ACHN (cell line): ENCODE results near the gene NEXN.

ENCODE experiments used
- DNase-seq: peaks from one replicate; pipeline ENCODE4 v3.0.0-alpha.2; 2015
- in situ Hi-C: cut with HindIII; loops from 2 replicates; pipeline ENCODE4 v1.10.0; 2017; ENCODE audit warnings: low sequenced_read_pairs, low pct_ligation_motif_present, low pct_unique_long_range_greater_than_20kb

Gene NEXN

GRCh38 chr1:77984629-77985028 lies 96.2 kb downstream of the NEXN start:
- DNase-seq: no peak
- in situ Hi-C loops: no loop called here

GRCh38 chr1:77986810-77987209 lies 98.4 kb downstream of the NEXN start:
- in situ Hi-C loops: no loop called here
- no peak for DNase-seq

GRCh38 chr1:77987919-77988318 lies 99.5 kb downstream of the NEXN start:
- no peak for DNase-seq
- in situ Hi-C loops: no loop called here

GRCh38 chr1:77989744-77990143 lies 101.3 kb downstream of the NEXN start:
- in situ Hi-C loops: no loop called here
- DNase-seq: no peak

DNA sequence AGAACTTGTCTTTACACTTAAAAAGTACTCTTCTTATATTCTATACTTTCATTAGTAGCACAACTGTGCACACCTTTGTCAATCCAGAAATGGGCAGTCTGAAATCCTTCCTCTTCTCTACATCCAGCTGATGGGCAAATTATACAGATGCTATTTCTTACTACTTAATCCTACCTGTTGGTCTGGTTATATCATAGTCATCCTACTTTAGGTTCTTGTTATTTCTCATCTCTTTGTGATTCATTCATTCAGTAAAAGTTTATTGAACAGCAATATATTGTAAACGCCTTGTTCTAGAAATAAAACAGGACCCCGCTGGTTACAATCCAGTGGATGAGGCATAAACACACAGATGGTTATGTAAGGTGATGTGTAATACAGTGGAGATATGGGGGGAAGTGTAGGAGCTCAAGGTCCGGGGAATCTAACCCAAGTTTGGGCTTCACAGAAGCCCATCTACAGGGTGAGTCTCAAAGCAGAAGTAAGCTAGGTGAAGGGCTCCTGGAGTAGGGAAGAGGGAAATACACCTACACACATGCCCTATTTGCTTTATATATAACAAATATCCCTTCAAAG lies 102.3 kb downstream of the NEXN start:
- DNase-seq: no peak
- in situ Hi-C loops: no loop called here

DNA sequence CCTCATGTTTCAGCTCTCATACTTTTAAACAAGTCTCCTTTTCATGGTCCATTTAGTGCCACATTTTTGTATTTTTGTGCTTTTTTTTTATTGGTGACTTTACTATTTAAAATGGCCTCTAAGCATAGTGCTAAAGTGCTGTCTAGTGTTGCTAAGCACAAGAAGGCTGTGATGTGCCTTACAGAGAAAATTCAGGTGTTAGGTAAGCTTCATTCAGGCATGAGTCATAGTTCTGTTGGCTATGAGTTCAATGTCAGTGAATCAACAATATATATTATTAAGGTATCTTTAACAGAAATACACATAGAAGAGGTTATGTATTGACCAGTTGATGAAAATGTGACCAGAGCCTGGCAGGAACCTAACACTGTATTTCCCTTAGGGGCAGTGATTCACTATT lies 103.2 kb downstream of the NEXN start:
- DNase-seq: no peak
- in situ Hi-C loops: no loop called here
